Left ventricle myocardium inferior (tissue), 1 donor: ENCODE data around the gene WNT11. TPM values are rescaled to one million over a fixed set of nuclear protein-coding genes. Genes with fewer than 3 reads are reported as not detected.

ENCODE experiments used
- DNase-seq: peaks from one replicate; pipeline ENCODE4 v3.0.0-alpha.2; 2020
- H3K27ac ChIP-seq: fragments of 200-600 bp; replicated peaks from 2 replicates; pipeline ENCODE4 v1.8.0; 2021
- H3K27me3 ChIP-seq: fragments of 200-600 bp; 2 replicates; pipeline ENCODE4 v1.8.0; 2021; ENCODE audit warnings: low read depth
- H3K36me3 ChIP-seq: fragments of 200-600 bp; 2 replicates; pipeline ENCODE4 v1.8.0; 2021
- H3K4me1 ChIP-seq: fragments of 200-600 bp; 2 replicates; pipeline ENCODE4 v1.8.0; 2021
- H3K4me3 ChIP-seq: fragments of 200-600 bp; 2 replicates; pipeline ENCODE4 v1.8.0; 2021; ENCODE audit warnings: mild to moderate bottlenecking, moderate library complexity
- H3K9me3 ChIP-seq: fragments of 200-600 bp; replicated peaks from 2 replicates; pipeline ENCODE4 v1.8.0; 2021
- intact Hi-C: fragments of 100-400 bp; cut with micrococcal nuclease; formaldehyde crosslinking; loops from one replicate; pipeline ENCODE4 v1.11.0; 2022
- total RNA-seq: library from RNA; stranded (reverse); fragmentation: NEBNext Ultra II Directional; extraction: Animal tissue kit (Norgen Biotek cat#: 25700); gene quantifications from one replicate; pipeline ENCODE4 v1.2.1, GENCODE V29; 2021
- TF ChIP-seq, protein P1 (sequence below): fragments of 200-600 bp; IDR thresholded peaks from 2 replicates; pipeline ENCODE4 v1.8.0; 2021; ENCODE audit warnings: antibody characterized with exemption, mild to moderate bottlenecking, borderline replicate concordance
- donor health status: DM: no; HTN: yes; CAD: no; lungs with severe emphysema.

The WNT11 gene
- total RNA-seq, 1 donor from 2014 or later, result 22.7 TPM

DNA sequence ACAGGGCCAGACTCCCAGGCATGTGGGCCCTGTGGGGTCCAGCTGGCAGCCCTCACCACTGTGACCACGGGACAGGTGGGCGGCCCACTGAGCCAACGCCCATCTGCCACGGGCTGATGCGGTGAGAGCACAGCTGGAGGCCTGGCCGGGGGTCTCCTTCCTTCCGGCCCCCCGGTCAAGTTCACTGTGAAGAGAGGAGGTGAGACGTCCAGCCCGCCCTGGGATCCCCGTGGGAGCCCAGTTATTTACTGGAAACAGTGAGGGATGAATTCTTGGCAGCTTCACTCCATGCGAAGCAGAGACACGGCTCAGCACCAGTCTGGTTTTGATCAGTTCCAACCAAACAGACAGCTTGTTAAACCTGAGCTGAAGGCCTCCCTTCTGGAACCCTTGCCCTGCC, 38.7 kb downstream of the WNT11 start:
- DNase-seq, result no peak
- H3K4me3 ChIP-seq, result no peak overlapping the region
- peaks cover 2% of the 10 kb centered on the region for H3K4me1 ChIP-seq
- no peak overlapping the region for H3K27ac ChIP-seq
- intact Hi-C loops, result no loop called here
- no peaks in the 10 kb centered on the region for H3K27me3 ChIP-seq
- no peaks in the 10 kb centered on the region for H3K9me3 ChIP-seq
- H3K36me3 ChIP-seq, result no peaks in the 10 kb centered on the region
- TF ChIP-seq, protein P1, sequence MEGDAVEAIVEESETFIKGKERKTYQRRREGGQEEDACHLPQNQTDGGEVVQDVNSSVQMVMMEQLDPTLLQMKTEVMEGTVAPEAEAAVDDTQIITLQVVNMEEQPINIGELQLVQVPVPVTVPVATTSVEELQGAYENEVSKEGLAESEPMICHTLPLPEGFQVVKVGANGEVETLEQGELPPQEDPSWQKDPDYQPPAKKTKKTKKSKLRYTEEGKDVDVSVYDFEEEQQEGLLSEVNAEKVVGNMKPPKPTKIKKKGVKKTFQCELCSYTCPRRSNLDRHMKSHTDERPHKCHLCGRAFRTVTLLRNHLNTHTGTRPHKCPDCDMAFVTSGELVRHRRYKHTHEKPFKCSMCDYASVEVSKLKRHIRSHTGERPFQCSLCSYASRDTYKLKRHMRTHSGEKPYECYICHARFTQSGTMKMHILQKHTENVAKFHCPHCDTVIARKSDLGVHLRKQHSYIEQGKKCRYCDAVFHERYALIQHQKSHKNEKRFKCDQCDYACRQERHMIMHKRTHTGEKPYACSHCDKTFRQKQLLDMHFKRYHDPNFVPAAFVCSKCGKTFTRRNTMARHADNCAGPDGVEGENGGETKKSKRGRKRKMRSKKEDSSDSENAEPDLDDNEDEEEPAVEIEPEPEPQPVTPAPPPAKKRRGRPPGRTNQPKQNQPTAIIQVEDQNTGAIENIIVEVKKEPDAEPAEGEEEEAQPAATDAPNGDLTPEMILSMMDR, result no peak

DNA sequence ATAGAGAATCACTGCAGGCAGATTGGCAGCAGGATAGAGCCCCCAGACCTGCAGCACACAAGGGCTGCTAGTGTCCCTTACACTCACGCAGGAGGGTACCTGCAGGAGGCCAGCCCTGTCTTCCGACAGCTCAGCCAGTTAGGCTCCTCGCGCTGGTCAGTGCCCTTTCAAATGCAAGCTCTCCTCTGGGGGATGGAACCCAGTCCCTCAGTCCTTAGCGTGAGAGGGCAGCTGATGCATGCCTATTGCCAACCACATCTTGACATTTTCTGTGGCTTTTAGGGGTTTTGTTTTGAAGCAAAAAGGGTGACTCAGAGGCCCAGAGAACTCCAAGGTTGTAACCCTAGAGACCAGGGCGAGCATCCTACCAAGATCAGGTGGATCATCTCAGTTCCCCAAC, 40.0 kb downstream of the WNT11 start:
- TF ChIP-seq, protein P1, result no peak
- Histone ChIP-seq H3K4me1 (peaks cover 14% of the 10 kb centered on the region), H3K27ac (no peak overlapping the region), H3K4me3 (no peak overlapping the region), H3K36me3 (no peaks in the 10 kb centered on the region), H3K9me3 (no peaks in the 10 kb centered on the region), H3K27me3 (no peaks in the 10 kb centered on the region)
- no peak for DNase-seq
- intact Hi-C loops, result no loop called here

DNA sequence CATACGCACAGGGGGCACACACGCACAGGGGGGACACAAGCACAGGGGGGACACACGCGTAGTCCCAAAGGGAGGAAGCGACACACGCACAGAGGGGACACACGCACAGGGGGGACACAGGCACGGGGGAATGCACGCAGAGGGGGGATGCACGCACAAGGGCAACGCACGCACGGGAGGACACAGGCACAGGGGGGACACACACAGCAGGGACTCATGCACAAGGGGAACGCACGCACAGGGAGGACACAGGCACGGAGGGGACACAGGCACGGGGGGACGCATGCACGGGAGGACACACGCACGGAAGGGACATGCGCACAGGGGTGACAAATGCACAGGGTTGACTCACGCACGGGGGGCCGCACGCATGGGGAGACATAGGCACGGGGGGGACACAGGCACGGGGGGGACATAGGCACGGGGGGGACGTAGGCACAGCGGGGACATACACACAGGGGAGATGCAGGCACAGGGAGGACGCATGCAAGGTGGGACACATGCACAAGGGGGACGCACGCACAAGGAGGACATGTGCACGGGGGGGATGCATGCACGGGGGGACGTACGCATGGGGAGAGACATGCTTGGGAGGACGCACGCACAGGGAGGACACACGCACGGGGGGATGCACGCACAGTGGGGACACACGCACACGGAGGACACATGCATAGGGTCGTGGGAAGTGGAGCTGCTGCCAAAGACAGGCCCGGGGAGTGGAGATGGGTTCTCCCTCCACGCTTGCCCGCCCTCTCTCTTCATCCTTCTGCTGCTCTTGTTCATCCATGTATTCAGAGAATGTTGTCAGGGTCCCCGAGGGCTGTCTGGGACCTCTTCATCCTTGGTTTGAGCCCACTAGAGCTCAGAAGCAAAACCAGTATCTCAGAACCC, 41.2 kb downstream of the WNT11 start:
- no peak for DNase-seq
- TF ChIP-seq, protein P1, result no peak

DNA sequence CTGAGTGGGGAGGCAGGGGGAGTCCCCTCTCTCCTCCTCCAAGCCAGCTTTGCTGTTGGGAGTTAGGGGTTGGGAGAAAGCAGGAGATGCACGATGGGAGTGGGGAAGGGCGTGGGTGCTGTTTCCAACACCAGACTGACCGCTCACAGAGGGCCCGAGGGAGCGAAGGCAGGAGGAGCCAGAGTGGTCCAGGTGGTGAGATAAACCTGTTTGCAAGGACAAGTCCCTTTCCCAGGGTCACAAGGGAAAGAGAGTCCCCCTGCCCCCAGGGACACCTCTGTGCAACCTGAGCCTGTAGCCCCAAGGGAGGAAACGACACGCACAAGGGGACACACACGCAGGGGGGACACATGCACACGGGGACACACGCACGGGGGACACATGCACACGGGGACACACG, 42.2 kb downstream of the WNT11 start:
- Histone ChIP-seq H3K4me1 (peaks cover 22% of the 10 kb centered on the region), H3K4me3 (no peak overlapping the region), H3K27ac (no peak overlapping the region), H3K27me3 (no peaks in the 10 kb centered on the region), H3K36me3 (no peaks in the 10 kb centered on the region), H3K9me3 (no peaks in the 10 kb centered on the region)
- no peak for DNase-seq
- TF ChIP-seq, protein P1, result no peak
- intact Hi-C loops, result no loop called here

More for the DNA sequence above, 41.2 kb downstream of the WNT11 start:
- H3K27me3 ChIP-seq, result no peaks in the 10 kb centered on the region
- no peaks in the 10 kb centered on the region for H3K36me3 ChIP-seq
- peaks cover 22% of the 10 kb centered on the region for H3K4me1 ChIP-seq
- intact Hi-C loops, result no loop called here
- no peaks in the 10 kb centered on the region for H3K9me3 ChIP-seq
- no peak overlapping the region for H3K27ac ChIP-seq
- H3K4me3 ChIP-seq, result no peak overlapping the region

DNA sequence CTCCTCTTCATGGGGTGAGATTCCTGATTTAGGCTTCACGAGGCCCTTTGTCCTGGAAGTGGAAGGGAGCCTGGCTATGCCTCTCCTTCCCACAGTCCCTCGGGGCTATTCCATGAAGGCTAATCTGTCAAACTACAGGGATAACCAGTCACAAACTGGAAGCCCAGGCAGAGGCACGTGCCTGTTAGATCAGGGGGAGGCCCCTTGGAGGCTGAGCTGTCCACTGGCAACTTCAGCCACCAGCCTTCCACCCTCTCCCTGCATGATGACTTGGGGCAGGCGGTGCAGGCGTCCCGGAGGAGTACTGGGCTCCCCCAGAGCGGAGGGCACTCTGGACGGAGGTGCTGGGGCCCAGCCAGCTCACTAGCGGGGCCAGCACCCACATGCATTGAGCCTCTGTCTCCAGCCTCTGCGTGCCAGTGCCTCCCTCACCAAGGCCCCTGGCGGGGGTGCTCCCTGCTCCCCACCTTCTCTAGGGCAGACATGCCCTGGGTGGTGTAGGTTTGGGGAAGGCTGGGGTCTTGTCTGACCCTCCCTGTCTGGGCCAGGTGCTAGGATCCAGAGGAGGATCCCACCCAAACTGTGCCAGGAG, 42.9 kb downstream of the WNT11 start:
- TF ChIP-seq, protein P1, result no peak
- H3K9me3 ChIP-seq, result no peaks in the 10 kb centered on the region
- intact Hi-C loops, result no loop called here
- no peak overlapping the region for H3K27ac ChIP-seq
- no peak for DNase-seq
- H3K4me1 ChIP-seq, result peaks cover 22% of the 10 kb centered on the region
- no peaks in the 10 kb centered on the region for H3K27me3 ChIP-seq
- no peak overlapping the region for H3K4me3 ChIP-seq
- H3K36me3 ChIP-seq, result no peaks in the 10 kb centered on the region
